ENCODE data around the gene RAD51B. TPM values are rescaled to one million over a fixed set of nuclear protein-coding genes. Genes with fewer than 3 reads are reported as not detected.

RAD51B gene
- total and polyA plus RNA-seq, 4 donors: 2.8 to 39.6 (median 13.3) TPM; not detected in 1

DNA sequence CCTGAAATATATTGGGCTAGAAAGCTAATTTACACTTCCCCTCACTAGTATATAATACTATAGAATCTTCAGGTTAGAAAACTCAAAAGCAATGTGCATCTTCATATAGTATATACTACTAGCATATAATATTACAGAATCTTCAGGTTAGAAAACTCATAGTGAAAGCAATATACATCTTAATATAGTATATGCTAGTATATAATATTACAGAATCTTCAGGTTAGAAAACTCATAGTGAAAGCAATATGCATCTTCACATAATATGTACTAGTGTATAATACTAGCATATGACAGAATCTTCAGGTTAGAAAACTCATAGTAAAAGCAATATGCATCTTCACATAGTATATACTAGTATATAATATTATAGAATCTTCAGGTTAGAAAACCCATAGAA is 643.7 kb downstream of the RAD51B start:
- intact Hi-C loops (cut with DNase I): loop anchor here in 1 of 2 donors (5.0 kb wide), 2 partner anchors 71 to 329 kb away; partner anchors contain the start of gene ZFP36L1
- Histone ChIP-seq H3K4me1 (ENCODE audit: control insufficient read depth in 1 of 2, insufficient read depth in 2 of 2, low read length in 2 of 2) (peaks cover 14 to 15% of the 10 kb centered on the region in 2 donors), H3K4me3 (ENCODE audit: low read length in 2 of 2) (no peak overlapping the region), H3K9me3 (ENCODE audit: control insufficient read depth, low read length) (no peaks in the 10 kb centered on the region), H3K27me3 (ENCODE audit: control insufficient read depth in 1 of 2, insufficient read depth in 2 of 2, low read length in 1 of 2) (no peaks in the 10 kb centered on the region), H3K27ac (ENCODE audit: low read depth in 1 of 2, low read length in 2 of 2) (no peak overlapping the region), H3K36me3 (ENCODE audit: control insufficient read depth in 1 of 2, insufficient read depth in 2 of 2, low read length in 1 of 2) (no peaks in the 10 kb centered on the region)
- DNase-seq (no peak), ATAC-seq (ENCODE audit: low FRiP score) (no peak)

DNA sequence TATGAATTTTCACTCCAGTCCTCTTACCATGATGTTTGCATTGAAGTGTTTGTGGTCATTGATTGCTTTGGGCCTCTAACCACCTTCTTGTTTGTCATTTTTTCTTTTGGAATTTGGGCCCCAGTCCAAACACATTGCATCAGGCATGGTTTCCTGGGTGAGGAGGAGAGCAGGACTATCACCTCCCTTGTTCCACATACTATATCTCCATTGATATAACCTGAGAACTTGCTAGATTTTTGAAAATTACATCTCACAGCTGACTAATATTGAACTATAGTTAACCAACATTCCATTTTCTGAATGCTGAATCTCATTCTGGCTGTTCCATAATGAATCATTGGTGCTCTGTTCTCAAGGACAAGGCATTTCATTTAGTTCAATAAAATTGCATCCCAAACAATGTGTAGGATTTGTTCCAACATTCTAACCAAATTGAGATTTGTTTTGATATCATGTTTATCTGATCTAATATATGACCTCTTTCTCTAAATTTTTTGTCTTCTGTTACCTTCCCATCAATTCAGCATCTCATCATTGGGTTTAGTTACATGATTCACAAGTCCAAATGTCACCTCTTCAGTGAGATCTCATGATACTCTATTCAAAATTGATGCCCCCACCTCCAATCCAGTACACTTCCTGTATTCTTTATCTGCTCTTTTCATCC is 644.3 kb downstream of the RAD51B start:
- ATAC-seq (ENCODE audit: low FRiP score) (no peak), DNase-seq (no peak)
- no peak overlapping the region for H3K27ac ChIP-seq (ENCODE audit: low read depth in 1 of 2, low read length in 2 of 2)
- no peaks in the 10 kb centered on the region for H3K27me3 ChIP-seq (ENCODE audit: control insufficient read depth in 1 of 2, insufficient read depth in 2 of 2, low read length in 1 of 2)
- H3K4me1 ChIP-seq (ENCODE audit: control insufficient read depth in 1 of 2, insufficient read depth in 2 of 2, low read length in 2 of 2): peaks cover 14 to 15% of the 10 kb centered on the region in 2 donors
- no peaks in the 10 kb centered on the region for H3K36me3 ChIP-seq (ENCODE audit: control insufficient read depth in 1 of 2, insufficient read depth in 2 of 2, low read length in 1 of 2)
- H3K9me3 ChIP-seq (ENCODE audit: control insufficient read depth, low read length): no peaks in the 10 kb centered on the region
- H3K4me3 ChIP-seq (ENCODE audit: low read length in 2 of 2): no peak overlapping the region
- intact Hi-C loops (cut with DNase I): loop anchor here in 1 of 2 donors (5.0 kb wide), 2 partner anchors 72 to 328 kb away; partner anchors contain the start of gene ZFP36L1

DNA sequence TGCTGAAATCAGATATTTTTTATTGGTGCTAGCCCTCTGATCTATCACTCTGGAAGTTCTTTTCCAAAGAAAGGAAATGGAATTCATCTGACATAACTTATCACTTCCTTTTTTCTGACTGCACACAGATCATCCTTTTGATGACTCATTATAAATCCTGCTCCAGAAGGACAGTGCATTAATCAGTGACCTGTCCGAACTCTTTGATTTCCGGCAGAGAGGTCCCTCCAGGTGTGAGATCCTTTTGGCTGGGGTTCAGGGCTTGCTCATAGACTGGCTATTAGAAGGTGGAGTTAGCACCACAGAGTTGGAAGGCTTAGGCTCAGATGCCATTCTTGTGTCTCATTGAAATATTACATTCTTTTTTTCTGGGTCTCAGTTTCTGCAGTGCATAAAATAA is 645.1 kb downstream of the RAD51B start:
- intact Hi-C loops (cut with DNase I): loop anchor here in 1 of 2 donors (5.0 kb wide), 3 partner anchors 48 to 328 kb away; partner anchors contain the start of gene ZFP36L1
- no peak overlapping the region for H3K4me3 ChIP-seq (ENCODE audit: low read length in 2 of 2)
- H3K36me3 ChIP-seq (ENCODE audit: control insufficient read depth in 1 of 2, insufficient read depth in 2 of 2, low read length in 1 of 2): no peaks in the 10 kb centered on the region
- DNase-seq (no peak), ATAC-seq (ENCODE audit: low FRiP score) (no peak)
- peaks cover 7 to 9% of the 10 kb centered on the region in 2 donors for H3K4me1 ChIP-seq (ENCODE audit: control insufficient read depth in 1 of 2, insufficient read depth in 2 of 2, low read length in 2 of 2)
- no peak overlapping the region for H3K27ac ChIP-seq (ENCODE audit: low read depth in 1 of 2, low read length in 2 of 2)
- H3K9me3 ChIP-seq (ENCODE audit: control insufficient read depth, low read length): no peaks in the 10 kb centered on the region
- WGBS, 2 donors: 46 to 59% methylated on average over 2 of the region's 2 CpGs
- no peaks in the 10 kb centered on the region for H3K27me3 ChIP-seq (ENCODE audit: control insufficient read depth in 1 of 2, insufficient read depth in 2 of 2, low read length in 1 of 2)

DNA sequence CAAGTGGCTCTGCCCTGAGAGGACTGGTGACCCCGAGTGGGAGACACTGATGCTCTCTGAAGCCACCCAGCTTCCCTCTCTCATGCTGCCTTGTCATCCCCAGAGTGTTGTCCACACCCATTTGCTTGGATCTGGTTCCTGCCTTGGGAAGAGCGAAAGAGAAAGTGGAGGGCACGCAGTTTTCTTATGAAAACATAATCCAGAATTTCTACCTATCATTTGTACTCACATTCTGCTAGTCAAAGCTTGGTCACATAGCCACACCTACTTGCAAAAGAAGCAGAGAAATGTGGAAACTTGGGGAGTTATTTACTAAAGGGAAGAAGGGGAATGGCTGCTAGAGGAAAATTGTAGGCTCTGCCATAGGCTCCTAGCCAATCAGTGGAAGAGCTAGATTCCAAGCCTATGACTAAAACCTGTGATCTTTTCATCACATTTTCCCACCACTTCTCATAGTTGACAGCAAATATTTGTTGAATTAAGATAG is 647.0 kb downstream of the RAD51B start:
- peaks cover 4 to 6% of the 10 kb centered on the region in 2 donors for H3K4me1 ChIP-seq (ENCODE audit: control insufficient read depth in 1 of 2, insufficient read depth in 2 of 2, low read length in 2 of 2)
- ATAC-seq (ENCODE audit: low FRiP score) (peak; percentile 64), DNase-seq (peak in 1 of 2 donors; percentile 51)
- no peaks in the 10 kb centered on the region for H3K36me3 ChIP-seq (ENCODE audit: control insufficient read depth in 1 of 2, insufficient read depth in 2 of 2, low read length in 1 of 2)
- no peaks in the 10 kb centered on the region for H3K27me3 ChIP-seq (ENCODE audit: control insufficient read depth in 1 of 2, insufficient read depth in 2 of 2, low read length in 1 of 2)
- H3K9me3 ChIP-seq (ENCODE audit: control insufficient read depth, low read length): no peaks in the 10 kb centered on the region
- peak overlapping the region in 1 of 2 donors; percentile 17 for H3K27ac ChIP-seq (ENCODE audit: low read depth in 1 of 2, low read length in 2 of 2)
- WGBS, 2 donors: 38 to 62% methylated on average over 3 of the region's 3 CpGs
- intact Hi-C loops (cut with DNase I): loop anchor here in 1 of 2 donors (5.0 kb wide), 1 partner anchor 46 kb away; no protein-coding TSS in a partner anchor
- H3K4me3 ChIP-seq (ENCODE audit: low read length in 2 of 2): no peak overlapping the region

DNA sequence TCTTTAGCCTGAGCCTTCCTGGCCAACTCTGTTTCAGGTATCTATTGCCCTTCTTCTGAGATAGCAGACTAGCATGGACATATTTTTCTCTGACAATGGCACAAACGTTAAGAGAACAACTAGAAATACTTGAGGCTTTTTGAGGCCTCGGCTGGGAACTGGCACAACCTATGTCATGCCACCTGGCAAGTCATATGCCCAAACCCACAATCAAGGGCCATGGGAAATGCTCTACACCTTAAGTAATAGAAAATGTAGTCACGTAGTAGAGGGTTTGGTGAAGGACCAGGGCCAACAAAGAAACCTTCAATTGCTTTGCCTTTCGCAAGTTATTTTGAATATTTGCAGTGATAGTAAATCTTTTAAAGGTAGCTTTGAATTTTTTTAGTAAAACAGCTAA is 647.8 kb downstream of the RAD51B start:
- no peak for DNase-seq
- Histone ChIP-seq H3K27ac (ENCODE audit: low read depth in 1 of 2, low read length in 2 of 2) (no peak overlapping the region), H3K36me3 (ENCODE audit: control insufficient read depth in 1 of 2, insufficient read depth in 2 of 2, low read length in 1 of 2) (no peaks in the 10 kb centered on the region), H3K27me3 (ENCODE audit: control insufficient read depth in 1 of 2, insufficient read depth in 2 of 2, low read length in 1 of 2) (no peaks in the 10 kb centered on the region), H3K4me1 (ENCODE audit: control insufficient read depth in 1 of 2, insufficient read depth in 2 of 2, low read length in 2 of 2) (peaks cover 4% of the 10 kb centered on the region in 2 donors), H3K9me3 (ENCODE audit: control insufficient read depth, low read length) (no peaks in the 10 kb centered on the region), H3K4me3 (ENCODE audit: low read length in 2 of 2) (no peak overlapping the region)
- 45 to 58% methylated on average over 4 of the region's 4 CpGs for WGBS, 2 donors
- ATAC-seq (ENCODE audit: low FRiP score): no peak
- intact Hi-C loops (cut with DNase I): loop anchor here in 1 of 2 donors (5.0 kb wide), 1 partner anchor 45 kb away; no protein-coding TSS in a partner anchor

DNA sequence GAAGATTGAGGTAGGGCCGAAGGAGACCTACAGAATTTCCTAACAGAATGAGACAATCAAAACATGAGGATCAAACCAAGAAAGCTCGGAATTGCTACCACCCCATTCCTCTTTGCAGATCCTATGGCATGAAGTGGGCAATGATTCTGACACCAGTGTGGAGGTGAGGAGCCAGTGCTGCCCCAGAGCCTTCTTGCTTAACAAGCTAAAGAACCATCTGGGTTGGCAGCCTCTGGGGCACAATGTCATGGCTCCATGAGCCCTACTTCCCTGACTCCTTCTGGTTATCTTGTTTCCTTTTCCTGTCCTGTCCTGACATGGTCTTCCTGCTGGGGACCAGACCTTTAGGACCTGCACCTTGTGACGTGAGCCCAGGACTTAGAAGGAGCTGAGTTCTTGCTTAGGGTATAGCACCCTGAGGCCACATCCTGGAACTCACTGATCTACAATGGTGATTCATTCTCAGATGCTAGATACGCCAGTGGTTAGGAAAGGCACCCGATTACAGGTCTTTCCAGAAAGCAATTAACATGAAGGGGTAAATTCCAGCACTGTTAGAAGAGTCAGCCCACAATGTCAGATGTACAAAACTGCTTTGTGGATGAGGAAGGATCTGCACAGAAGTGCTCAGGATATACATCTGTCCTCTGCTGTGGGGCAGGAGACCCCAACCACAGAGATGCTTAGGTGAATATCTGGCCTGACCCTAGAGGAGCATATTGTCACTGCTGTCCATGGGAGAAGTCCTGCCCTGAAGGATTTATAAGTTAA is 649.0 kb downstream of the RAD51B start:
- no peaks in the 10 kb centered on the region for H3K36me3 ChIP-seq (ENCODE audit: control insufficient read depth in 1 of 2, insufficient read depth in 2 of 2, low read length in 1 of 2)
- WGBS, 2 donors: 95 to 97% methylated on average over 5 of the region's 5 CpGs
- no peaks in the 10 kb centered on the region for H3K9me3 ChIP-seq (ENCODE audit: control insufficient read depth, low read length)
- no peak overlapping the region for H3K4me3 ChIP-seq (ENCODE audit: low read length in 2 of 2)
- ATAC-seq (ENCODE audit: low FRiP score): no peak
- H3K4me1 ChIP-seq (ENCODE audit: control insufficient read depth in 1 of 2, insufficient read depth in 2 of 2, low read length in 2 of 2): peaks cover 4% of the 10 kb centered on the region in 2 donors
- no peak overlapping the region for H3K27ac ChIP-seq (ENCODE audit: low read depth in 1 of 2, low read length in 2 of 2)
- H3K27me3 ChIP-seq (ENCODE audit: control insufficient read depth in 1 of 2, insufficient read depth in 2 of 2, low read length in 1 of 2): no peaks in the 10 kb centered on the region
- DNase-seq: no peak
- intact Hi-C loops (cut with DNase I): loop anchor here in 1 of 2 donors (5.0 kb wide), 1 partner anchor 44 kb away; no protein-coding TSS in a partner anchor

DNA sequence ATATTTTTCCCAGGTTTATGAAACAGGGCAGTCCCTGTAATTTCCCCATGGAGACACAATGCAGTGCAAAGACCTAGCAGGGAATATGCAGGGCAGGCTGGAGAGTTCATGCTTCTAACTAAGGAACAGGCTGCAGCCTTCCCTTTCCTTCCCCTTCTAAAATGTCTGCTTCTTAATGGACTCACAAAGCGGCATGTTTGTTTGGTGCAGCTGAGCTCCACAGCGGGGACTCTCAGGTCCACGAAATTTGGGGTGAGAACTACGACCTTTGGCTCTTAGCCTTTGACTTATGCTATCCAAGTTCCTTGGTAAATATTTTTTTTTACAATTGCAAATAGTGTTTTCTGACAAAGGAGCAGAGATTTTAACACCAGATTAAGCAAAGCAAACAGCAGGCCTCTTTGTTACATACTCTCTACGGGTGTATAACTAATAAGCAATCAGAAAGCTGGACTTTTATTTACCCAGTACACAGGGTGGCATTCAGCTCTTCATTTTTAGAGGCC is 649.7 kb downstream of the RAD51B start:
- no peak for ATAC-seq (ENCODE audit: low FRiP score)
- WGBS, 2 donors: 89 to 93% methylated on average over 5 of the region's 5 CpGs
- Histone ChIP-seq H3K27ac (ENCODE audit: low read depth in 1 of 2, low read length in 2 of 2) (no peak overlapping the region), H3K4me1 (ENCODE audit: control insufficient read depth in 1 of 2, insufficient read depth in 2 of 2, low read length in 2 of 2) (peaks cover 4% of the 10 kb centered on the region in 2 donors), H3K9me3 (ENCODE audit: control insufficient read depth, low read length) (no peaks in the 10 kb centered on the region), H3K36me3 (ENCODE audit: control insufficient read depth in 1 of 2, insufficient read depth in 2 of 2, low read length in 1 of 2) (no peaks in the 10 kb centered on the region), H3K4me3 (ENCODE audit: low read length in 2 of 2) (no peak overlapping the region), H3K27me3 (ENCODE audit: control insufficient read depth in 1 of 2, insufficient read depth in 2 of 2, low read length in 1 of 2) (no peaks in the 10 kb centered on the region)
- no peak for DNase-seq
- intact Hi-C loops (cut with DNase I): loop anchor here in 1 of 2 donors (5.0 kb wide), 1 partner anchor 43 kb away; no protein-coding TSS in a partner anchor

DNA sequence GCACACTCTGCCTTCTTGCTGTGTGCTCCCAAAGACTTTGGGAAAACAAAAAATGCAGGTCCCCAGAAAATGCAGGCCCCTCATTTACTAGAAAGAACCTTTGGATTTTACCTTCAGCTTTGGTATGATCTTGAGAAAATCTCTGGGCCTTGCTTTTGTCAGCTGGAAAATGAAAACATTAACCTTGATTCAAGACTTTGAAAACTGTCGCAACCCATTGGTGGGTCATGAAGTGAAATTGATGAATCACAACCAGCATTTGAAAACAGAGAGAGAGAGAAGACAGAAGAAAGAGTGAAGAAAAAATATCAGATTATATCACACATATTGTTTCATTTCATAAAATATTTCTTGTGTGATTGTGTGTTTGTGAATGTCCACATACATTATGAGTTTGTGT is 650.8 kb downstream of the RAD51B start:
- DNase-seq: no peak
- ATAC-seq (ENCODE audit: low FRiP score): no peak
- H3K4me3 ChIP-seq (ENCODE audit: low read length in 2 of 2): no peak overlapping the region
- intact Hi-C loops (cut with DNase I): no loop called here
- 97% methylated on average over 1 of the region's 1 CpG for WGBS, 2 donors
- peaks cover 4% of the 10 kb centered on the region in 2 donors for H3K4me1 ChIP-seq (ENCODE audit: control insufficient read depth in 1 of 2, insufficient read depth in 2 of 2, low read length in 2 of 2)
- no peak overlapping the region for H3K27ac ChIP-seq (ENCODE audit: low read depth in 1 of 2, low read length in 2 of 2)
- no peaks in the 10 kb centered on the region for H3K27me3 ChIP-seq (ENCODE audit: control insufficient read depth in 1 of 2, insufficient read depth in 2 of 2, low read length in 1 of 2)
- H3K36me3 ChIP-seq (ENCODE audit: control insufficient read depth in 1 of 2, insufficient read depth in 2 of 2, low read length in 1 of 2): no peaks in the 10 kb centered on the region
- peaks cover 1% of the 10 kb centered on the region for H3K9me3 ChIP-seq (ENCODE audit: control insufficient read depth, low read length)

Data from aorta (tissue), 5 donors.